HCT116 (cell line): ENCODE data around the gene KMT2D. TPM values are rescaled to one million over a fixed set of nuclear protein-coding genes. Genes with fewer than 3 reads are reported as not detected.

Experiments
- ATAC-seq: fragments of 200-7000 bp; cut with Tn5 transposase; 2 replicates; pipeline ENCODE4 v1.9.1; 2020; ENCODE audit warnings: mild to moderate bottlenecking, moderate library complexity
- BruUV-seq: library from RNA; stranded (reverse); fragments of 400-500 nt; replicated peaks from 2 replicates; lab custom pipeline; 2021; lab: Mats Ljungman, UMichigan
- CTCF ChIA-PET: fragments of 300-600 bp; sonication (Branson Sonifier 250); formaldehyde crosslinking; loops from one replicate; lab custom pipeline; 2021; ENCODE audit warnings: antibody characterized with exemption; lab: Charles Lee
- POLR2A ChIA-PET: fragments of 300-600, 350-600 bp; sonication (Branson Sonifier 250); formaldehyde crosslinking; loops from one replicate; lab custom pipeline; 2021; ENCODE audit warnings: antibody characterized with exemption; lab: Charles Lee
- RAD21 ChIA-PET, 2 experiments: fragments of 300-600 bp; sonication (Branson Sonifier 250); formaldehyde crosslinking; loops; one replicate each; lab custom pipeline; 2023; ENCODE audit warnings: low total read pairs in 2 of 2; ENCODE audit not compliant: uncharacterized antibody in 2 of 2, unreplicated experiment in 2 of 2, low non-redundant PET in 1 of 2; lab: Charles Lee
- DNase-seq: peaks from one replicate; pipeline ENCODE4 v3.0.0-alpha.2; 2010; ENCODE audit warnings: low read depth, low spot score
- H2AFZ ChIP-seq: fragments of 200-600 bp; shearing (Covaris generic), sonication (generic); 2 replicates; pipeline ENCODE4 v1.6.1; 2017; ENCODE audit warnings: low read depth, mixed run types, mixed read lengths, antibody characterized with exemption, low read length; ENCODE audit not compliant: poor library complexity, severe bottlenecking
- H3K27ac ChIP-seq: 2 replicates; pipeline ENCODE4 v1.5.1; 2012; ENCODE audit warnings: low read depth, low read length
- H3K27me3 ChIP-seq: fragments of 200-600 bp; sonication (generic); 2 replicates; pipeline ENCODE4 v1.6.1; 2016; ENCODE audit warnings: mixed run types, low read length, mixed read lengths; ENCODE audit not compliant: insufficient read depth
- H3K36me3 ChIP-seq, 2 experiments: fragments of 200-500 bp in 1 of 2; fragments of 200-600 bp in 1 of 2; sonication (Bioruptor generic) in 1 of 2; sonication (generic) in 1 of 2; 2 replicates each; pipeline versions ENCODE4 v1.5.1 to v1.6.1; 2014 to 2016; ENCODE audit warnings: low read length in 2 of 2, inconsistent platforms in 1 of 2, mixed read lengths in 1 of 2, mixed run types in 1 of 2; ENCODE audit not compliant: insufficient read depth in 2 of 2, control insufficient read depth in 1 of 2
- H3K4me1 ChIP-seq, 2 experiments: fragments of 200-600 bp in 1 of 2; sonication (generic) in 1 of 2; 2 replicates each; pipeline versions ENCODE4 v1.5.1 to v1.6.1; 2012 to 2017; ENCODE audit warnings: low read length in 2 of 2, inconsistent platforms in 1 of 2, mild to moderate bottlenecking in 1 of 2, mixed read lengths in 1 of 2, mixed run types in 1 of 2, moderate library complexity in 1 of 2; ENCODE audit not compliant: insufficient read depth in 2 of 2, control insufficient read depth in 1 of 2
- H3K4me2 ChIP-seq: fragments of 200-600 bp; sonication (generic); 2 replicates; pipeline ENCODE4 v1.6.1; 2017; ENCODE audit warnings: mixed run types, low read length, mixed read lengths
- H3K4me3 ChIP-seq, 2 experiments: fragments of 200-600 bp in 1 of 2; sonication (generic) in 1 of 2; replicated peaks in 1 of 2; 2 replicates each; pipeline ENCODE4 v1.5.1; 2011 to 2016; ENCODE audit warnings: low read length in 2 of 2, control low read depth in 1 of 2, low read depth in 1 of 2, mild to moderate bottlenecking in 1 of 2, mixed read lengths in 1 of 2, mixed run types in 1 of 2
- H3K79me2 ChIP-seq: fragments of 200-600 bp; sonication (generic); 2 replicates; pipeline ENCODE4 v1.6.1; 2017; ENCODE audit warnings: mild to moderate bottlenecking, mixed run types, low read length, moderate library complexity, mixed read lengths; ENCODE audit not compliant: insufficient read depth
- H3K9ac ChIP-seq: fragments of 200-600 bp; sonication (generic); 2 replicates; pipeline ENCODE4 v1.6.1; 2016; ENCODE audit warnings: low read length, mixed read lengths
- H3K9me2 ChIP-seq: fragments of 200-600 bp; sonication (generic), shearing (Covaris generic); 2 replicates; pipeline ENCODE4 v1.6.1; 2017; ENCODE audit warnings: mixed run types, mild to moderate bottlenecking, moderate library complexity; ENCODE audit not compliant: insufficient read depth
- H3K9me3 ChIP-seq, 2 experiments: fragments of 200-500 bp in 1 of 2; fragments of 200-600 bp in 1 of 2; sonication (Bioruptor generic) in 1 of 2; sonication (generic) in 1 of 2; 2 replicates each; pipeline ENCODE4 v1.6.1; 2014 to 2017; ENCODE audit warnings: low read length in 2 of 2, mixed read lengths in 2 of 2, inconsistent platforms in 1 of 2, low read depth in 1 of 2, mild to moderate bottlenecking in 1 of 2, mixed run types in 1 of 2, moderate library complexity in 1 of 2; ENCODE audit not compliant: control insufficient read depth in 1 of 2, insufficient read depth in 1 of 2
- H4K20me1 ChIP-seq: fragments of 200-600 bp; sonication (generic), shearing (Covaris generic); 2 replicates; pipeline ENCODE4 v1.6.1; 2017; ENCODE audit warnings: mixed run types, mild to moderate bottlenecking, moderate library complexity; ENCODE audit not compliant: insufficient read depth
- ATF3 ChIP-seq: IDR thresholded peaks from 2 replicates; pipeline ENCODE4 v1.6.1; 2012
- CEBPB ChIP-seq: IDR thresholded peaks from 2 replicates; pipeline ENCODE4 v1.6.1; 2012; ENCODE audit warnings: low read depth
- EZH2phosphoT487 ChIP-seq: fragments of 200-600 bp; IDR thresholded peaks from 2 replicates; pipeline ENCODE4 v1.6.1; 2018; ENCODE audit warnings: antibody characterized with exemption, borderline replicate concordance
- POLR2AphosphoS5 ChIP-seq: IDR thresholded peaks from 2 replicates; pipeline ENCODE4 v1.6.1; 2011; ENCODE audit warnings: mild to moderate bottlenecking, low read depth, low read length, moderate library complexity
- RAD21 ChIP-seq: IDR thresholded peaks from 2 replicates; pipeline ENCODE4 v1.6.1; 2012; ENCODE audit warnings: low read depth, mild to moderate bottlenecking
- SRF ChIP-seq: IDR thresholded peaks from 2 replicates; pipeline ENCODE4 v1.6.1; 2012; ENCODE audit warnings: low read depth
- YY1 ChIP-seq: IDR thresholded peaks from 2 replicates; pipeline ENCODE4 v1.6.1; 2011; ENCODE audit warnings: low read length, low read depth, moderate library complexity, mild to moderate bottlenecking; ENCODE audit not compliant: insufficient replicate concordance; ENCODE audit errors: extremely low read depth
- ZBTB33 ChIP-seq: IDR thresholded peaks from 2 replicates; pipeline ENCODE4 v1.6.1; 2011; ENCODE audit warnings: mild to moderate bottlenecking, low read length, moderate library complexity; ENCODE audit not compliant: insufficient replicate concordance; ENCODE audit errors: extremely low read depth
- intact Hi-C: fragments of 100-400 bp; cut with micrococcal nuclease; formaldehyde crosslinking; loops from 2 replicates; pipeline ENCODE4 v1.10.0; 2022
- total RNA-seq: library from RNA; stranded (reverse); gene quantifications from one replicate; pipeline ENCODE4 v1.2.1, GENCODE V29; 2021; ENCODE audit not compliant: unreplicated experiment
- TF ChIP-seq, protein P1 (sequence below): IDR thresholded peaks from 2 replicates; pipeline ENCODE4 v1.6.1; 2012; ENCODE audit warnings: low read depth
- TF ChIP-seq, protein P2 (sequence below), 3 experiments: fragments of 200-600 bp in 1 of 3; sonication (generic) in 1 of 3; IDR thresholded peaks in 2 of 3; conservative IDR thresholded peaks in 1 of 3; 2 replicates each; pipeline ENCODE4 v1.5.1; 2012 to 2017; ENCODE audit warnings: low read depth in 2 of 3, low read length in 2 of 3, antibody characterized with exemption in 1 of 3, borderline replicate concordance in 1 of 3, control low read depth in 1 of 3, mild to moderate bottlenecking in 1 of 3, mixed read lengths in 1 of 3, mixed run types in 1 of 3, moderate library complexity in 1 of 3; ENCODE audit not compliant: insufficient read depth in 1 of 3

Gene KMT2D
- total RNA-seq, 1 experiment from 2014 or later, result 71.3 TPM

DNA sequence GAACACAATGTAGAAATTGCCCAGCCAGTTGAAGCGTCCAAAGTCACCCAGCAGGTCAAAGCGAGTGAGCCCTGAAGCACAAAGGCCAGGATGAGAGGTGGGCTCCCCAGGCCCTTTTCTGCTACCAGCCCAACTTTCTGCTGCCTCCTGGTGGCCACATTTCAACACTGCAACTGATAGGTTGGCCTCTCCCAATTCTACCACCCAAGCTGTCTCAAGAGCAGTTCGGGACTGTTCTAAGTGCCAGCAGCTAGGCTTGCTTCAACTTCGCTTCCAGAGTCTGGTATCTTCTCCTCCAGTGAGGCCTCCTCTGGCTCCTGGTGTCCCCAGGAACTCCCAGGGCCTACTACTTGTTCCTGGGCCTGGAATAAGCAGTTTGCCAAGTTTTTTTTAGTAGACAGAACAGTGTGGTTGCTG is 37.4 kb upstream of the KMT2D start:
- Histone ChIP-seq H3K79me2 (no peaks in the 10 kb centered on the region), H3K4me3 (no peak overlapping the region), H3K9ac (no peak overlapping the region), H3K4me1 (no peaks in the 10 kb centered on the region), H3K9me2 (no peaks in the 10 kb centered on the region), H3K4me2 (no peak overlapping the region), H3K9me3 (no peaks in the 10 kb centered on the region), H2AFZ (no peak overlapping the region), H3K27me3 (no peaks in the 10 kb centered on the region), H3K36me3 (peaks cover 8 to 12% of the 10 kb centered on the region in 2 experiments; a peak in 1 of 4 replicates), H4K20me1 (no peaks in the 10 kb centered on the region), H3K27ac (no peak overlapping the region)
- TF ChIP-seq YY1 (no peak), CEBPB (no peak), ATF3 (no peak), EZH2phosphoT487 (no peak), POLR2AphosphoS5 (no peak), ZBTB33 (no peak), RAD21 (peak; percentile 53), SRF (no peak)
- TF ChIP-seq, protein P1, sequence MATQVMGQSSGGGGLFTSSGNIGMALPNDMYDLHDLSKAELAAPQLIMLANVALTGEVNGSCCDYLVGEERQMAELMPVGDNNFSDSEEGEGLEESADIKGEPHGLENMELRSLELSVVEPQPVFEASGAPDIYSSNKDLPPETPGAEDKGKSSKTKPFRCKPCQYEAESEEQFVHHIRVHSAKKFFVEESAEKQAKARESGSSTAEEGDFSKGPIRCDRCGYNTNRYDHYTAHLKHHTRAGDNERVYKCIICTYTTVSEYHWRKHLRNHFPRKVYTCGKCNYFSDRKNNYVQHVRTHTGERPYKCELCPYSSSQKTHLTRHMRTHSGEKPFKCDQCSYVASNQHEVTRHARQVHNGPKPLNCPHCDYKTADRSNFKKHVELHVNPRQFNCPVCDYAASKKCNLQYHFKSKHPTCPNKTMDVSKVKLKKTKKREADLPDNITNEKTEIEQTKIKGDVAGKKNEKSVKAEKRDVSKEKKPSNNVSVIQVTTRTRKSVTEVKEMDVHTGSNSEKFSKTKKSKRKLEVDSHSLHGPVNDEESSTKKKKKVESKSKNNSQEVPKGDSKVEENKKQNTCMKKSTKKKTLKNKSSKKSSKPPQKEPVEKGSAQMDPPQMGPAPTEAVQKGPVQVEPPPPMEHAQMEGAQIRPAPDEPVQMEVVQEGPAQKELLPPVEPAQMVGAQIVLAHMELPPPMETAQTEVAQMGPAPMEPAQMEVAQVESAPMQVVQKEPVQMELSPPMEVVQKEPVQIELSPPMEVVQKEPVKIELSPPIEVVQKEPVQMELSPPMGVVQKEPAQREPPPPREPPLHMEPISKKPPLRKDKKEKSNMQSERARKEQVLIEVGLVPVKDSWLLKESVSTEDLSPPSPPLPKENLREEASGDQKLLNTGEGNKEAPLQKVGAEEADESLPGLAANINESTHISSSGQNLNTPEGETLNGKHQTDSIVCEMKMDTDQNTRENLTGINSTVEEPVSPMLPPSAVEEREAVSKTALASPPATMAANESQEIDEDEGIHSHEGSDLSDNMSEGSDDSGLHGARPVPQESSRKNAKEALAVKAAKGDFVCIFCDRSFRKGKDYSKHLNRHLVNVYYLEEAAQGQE, result no peak
- TF ChIP-seq, protein P2, sequence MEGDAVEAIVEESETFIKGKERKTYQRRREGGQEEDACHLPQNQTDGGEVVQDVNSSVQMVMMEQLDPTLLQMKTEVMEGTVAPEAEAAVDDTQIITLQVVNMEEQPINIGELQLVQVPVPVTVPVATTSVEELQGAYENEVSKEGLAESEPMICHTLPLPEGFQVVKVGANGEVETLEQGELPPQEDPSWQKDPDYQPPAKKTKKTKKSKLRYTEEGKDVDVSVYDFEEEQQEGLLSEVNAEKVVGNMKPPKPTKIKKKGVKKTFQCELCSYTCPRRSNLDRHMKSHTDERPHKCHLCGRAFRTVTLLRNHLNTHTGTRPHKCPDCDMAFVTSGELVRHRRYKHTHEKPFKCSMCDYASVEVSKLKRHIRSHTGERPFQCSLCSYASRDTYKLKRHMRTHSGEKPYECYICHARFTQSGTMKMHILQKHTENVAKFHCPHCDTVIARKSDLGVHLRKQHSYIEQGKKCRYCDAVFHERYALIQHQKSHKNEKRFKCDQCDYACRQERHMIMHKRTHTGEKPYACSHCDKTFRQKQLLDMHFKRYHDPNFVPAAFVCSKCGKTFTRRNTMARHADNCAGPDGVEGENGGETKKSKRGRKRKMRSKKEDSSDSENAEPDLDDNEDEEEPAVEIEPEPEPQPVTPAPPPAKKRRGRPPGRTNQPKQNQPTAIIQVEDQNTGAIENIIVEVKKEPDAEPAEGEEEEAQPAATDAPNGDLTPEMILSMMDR (IDR thresholded peaks at IDR 0.05 in 2 of 3, conservative IDR thresholded peaks at IDR 0.05 in 1 of 3; ENCODE audit: borderline replicate concordance in 1 of 3, insufficient read depth in 1 of 3, low read depth in 2 of 3, low read length in 2 of 3), result peak; percentile 52 to 84 (median 79); a peak in 5 of 6 replicates
- intact Hi-C loops, result no loop called here
- POLR2A ChIA-PET, result interaction anchor here (0.8 to 1.2 kb wide), 4 partner anchors 10 to 33 kb away, joined by 3 to 5 read pairs (median 4); partner anchors contain the start of genes LMBR1L and TUBA1B
- RAD21 ChIA-PET, result no interaction called here
- DNase-seq (no peak), ATAC-seq (peak; percentile 82)
- BruUV-seq, result no TSS peak
- CTCF ChIA-PET, result interaction anchor here (0.7 to 4.9 kb wide), 11 partner anchors 10 to 91 kb away, joined by 3 to 59 read pairs (median 5); partner anchors contain the start of genes RHEBL1, TUBA1A and TUBA1B
